SHP77 treated with DMSO at 0.1 percent for 48 hours (cell line): Measurements from ENCODE around the gene NUBPL.
A peak's percentile ranks its signal among the peaks of the same experiment; 100 is the strongest.
"Not testable (repeated sequence)": the region's sequence is repeated elsewhere in the genome, so short reads cannot be mapped to it uniquely, and the experiment has no call there.

Source experiments
- DNase-seq: peaks from one replicate; lab custom pipeline; 2025; lab: John Stamatoyannopoulos, UW

The NUBPL gene

DNA sequence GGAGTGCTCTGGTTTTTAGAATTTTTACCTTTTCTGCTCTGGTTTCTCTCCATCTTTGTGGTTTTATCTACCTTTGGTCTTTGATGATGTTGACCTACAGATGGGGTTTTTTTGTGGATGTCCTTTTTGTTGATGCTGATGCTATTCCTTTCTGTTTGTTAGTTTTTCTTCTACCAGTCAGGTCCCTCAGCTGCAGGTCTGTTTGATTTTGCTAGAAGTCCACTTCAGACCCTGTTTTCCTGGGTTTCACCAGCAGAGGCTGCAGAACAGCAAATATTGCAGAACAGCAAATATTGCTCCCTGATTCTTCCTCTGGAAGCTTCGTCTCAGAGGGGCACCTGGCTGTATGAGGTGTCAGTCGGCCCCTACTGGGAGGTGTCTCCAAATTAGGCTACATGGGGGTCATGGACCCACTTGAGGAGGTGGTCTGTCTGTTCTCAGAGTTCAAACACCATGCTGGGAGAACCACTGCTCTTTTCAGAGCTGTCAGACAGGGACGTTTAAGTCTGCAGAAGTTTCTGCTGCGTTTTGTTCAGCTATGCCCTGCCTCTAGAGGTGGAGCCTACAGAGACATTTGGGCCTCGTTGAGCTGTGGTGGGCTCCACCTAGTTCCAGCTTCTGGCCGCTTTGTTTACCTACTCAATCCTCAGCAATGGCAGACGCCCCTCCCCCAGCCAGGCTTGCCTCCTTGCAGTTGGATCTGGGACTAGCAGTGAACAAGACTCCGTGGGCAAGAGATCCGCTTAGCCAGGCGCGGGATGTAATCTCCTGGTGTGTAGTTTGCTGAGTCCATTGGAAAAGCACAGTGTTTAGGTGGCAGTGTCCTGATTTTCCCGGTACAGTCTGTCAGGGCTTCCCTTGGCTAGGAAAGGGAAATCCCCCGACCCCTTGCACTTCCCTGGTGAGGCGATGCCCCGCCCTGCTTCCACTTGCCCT lies 250.8 kb downstream of the NUBPL start:
- not testable (repeated sequence) for DNase-seq

DNA sequence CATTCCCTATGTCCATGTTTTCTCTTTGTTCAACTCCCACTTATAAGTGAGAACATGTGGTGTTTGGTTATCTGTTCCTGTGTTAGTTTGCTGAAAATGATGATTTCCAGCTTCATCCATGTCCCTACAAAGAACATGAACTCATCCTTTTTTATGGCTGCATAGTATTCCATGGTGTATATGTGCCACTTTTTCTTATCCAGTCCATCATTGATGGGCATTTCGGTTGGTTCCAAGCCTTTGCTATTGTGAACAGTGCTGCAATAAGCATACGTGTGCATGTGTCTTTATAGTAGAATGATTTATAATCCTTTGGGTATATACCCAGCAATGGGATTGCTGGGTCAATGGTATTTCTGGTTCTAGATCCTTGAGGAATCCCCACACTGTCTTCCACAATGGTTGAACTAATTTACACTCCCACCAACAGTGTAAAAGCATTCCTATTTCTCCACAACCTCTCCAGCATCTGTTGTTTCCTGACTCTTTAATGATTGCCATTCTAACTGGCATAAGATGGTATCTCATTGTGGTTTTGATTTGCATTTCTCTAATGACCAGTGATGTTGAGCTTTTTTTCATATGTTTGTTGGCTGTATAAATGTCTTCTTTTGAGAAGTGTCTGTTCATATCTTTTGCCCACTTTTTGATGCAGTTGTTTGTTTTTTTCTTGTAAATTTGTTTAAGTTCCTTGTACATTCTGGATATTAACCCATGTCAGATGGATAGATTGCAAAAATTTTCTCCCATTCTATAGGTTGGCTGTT lies 252.7 kb downstream of the NUBPL start:
- not testable (repeated sequence) for DNase-seq

DNA sequence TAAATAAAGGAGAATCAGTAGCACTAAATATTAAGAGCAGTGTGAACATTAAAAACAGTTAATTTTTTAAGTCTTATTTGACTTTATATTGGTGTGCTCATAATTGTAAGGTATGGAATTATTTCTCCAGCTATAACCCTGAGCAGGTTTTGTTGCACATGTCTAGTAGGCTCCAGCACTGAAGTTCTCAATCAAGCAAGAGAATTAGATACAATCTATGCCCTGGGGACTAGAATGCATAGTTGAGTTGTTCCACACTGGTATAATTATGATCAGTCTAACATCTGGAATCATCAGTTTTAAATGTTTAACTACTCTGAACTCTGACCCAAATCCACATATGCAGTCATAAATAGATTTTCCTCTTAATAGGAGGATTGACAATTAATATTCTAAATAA lies 258.1 kb downstream of the NUBPL start:
- no peak for DNase-seq

DNA sequence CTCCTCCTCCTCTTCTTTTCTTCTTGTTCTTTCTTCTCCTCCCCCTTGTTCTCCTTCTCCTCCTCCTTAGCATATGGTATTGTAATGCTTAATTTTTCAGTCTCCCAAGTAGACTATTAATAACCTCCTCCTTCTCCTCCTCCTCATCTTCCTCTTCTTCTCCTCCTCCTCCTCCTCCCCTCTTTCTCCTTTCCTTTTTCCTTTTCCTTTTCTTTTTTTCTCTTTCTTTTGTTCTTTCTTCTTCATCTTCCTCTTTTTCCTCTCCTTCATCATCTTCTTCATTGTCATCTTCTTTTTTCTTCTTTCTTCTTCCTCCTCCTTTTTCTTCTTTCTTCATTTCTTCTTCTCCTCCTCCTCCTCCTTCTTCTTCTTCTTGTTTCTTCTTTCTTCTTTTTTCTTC lies 264.3 kb downstream of the NUBPL start:
- DNase-seq, result no peak

DNA sequence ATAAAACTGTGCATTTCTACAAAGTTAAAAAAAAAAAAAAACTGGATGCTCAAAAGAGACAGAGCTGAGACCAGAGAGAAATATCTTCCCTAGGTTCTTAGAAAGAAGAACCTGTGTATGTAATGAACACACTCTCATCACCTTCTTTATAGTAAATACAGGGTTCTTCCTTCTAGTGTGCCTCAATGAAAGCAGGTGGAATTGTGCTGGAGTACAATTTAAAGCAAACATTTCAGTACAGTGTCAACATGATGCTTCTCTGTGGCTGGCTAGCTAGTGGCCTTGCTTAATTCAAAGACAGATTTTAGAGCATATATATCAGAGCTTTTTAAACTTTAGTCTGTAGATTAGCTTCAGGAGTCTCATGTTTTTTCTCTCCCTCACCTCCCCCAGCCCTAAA lies 266.1 kb downstream of the NUBPL start:
- DNase-seq, result no peak

DNA sequence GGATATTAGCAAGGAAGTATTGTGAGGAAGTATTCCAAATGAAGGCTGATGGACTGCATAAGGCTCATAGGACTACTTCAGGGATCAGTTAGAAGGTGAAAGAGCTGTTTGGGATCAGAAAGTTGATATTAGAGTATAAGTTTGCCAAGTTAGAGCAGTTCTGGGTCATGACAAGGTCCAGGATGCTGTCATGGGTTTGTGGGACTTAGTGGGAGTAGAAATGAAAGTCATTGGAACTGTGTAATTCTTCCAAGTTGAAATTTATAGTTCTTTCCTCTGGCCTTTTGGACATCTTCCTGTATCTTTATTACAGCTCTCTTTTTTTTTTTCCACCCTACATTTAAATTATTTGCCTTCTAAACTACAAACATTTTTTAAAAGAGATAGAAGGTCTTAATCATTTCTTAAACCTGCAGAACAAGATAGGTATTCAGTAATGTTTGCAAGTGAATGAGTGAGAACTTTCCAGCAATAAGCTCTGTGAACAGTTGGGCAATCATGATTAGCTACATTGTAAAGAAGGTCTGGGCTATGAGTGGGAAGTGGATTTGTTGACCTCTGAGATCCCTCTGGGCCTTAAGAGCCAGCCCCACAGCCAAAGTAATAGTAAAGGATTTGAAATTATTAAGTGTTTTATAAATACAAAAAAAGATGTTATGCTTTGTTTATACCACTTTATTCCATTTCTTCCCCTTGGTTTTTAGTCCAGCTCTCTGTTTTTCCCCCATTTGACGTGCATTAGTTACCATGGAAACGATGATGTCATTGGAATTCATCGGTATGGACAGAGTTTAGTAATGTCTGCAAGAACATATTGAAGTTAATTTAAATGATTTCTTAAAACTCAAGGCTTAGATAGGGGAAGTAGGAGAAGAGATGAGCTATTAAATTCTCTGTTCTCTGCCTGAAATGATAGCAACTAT lies 268.0 kb downstream of the NUBPL start:
- DNase-seq, result no peak

DNA sequence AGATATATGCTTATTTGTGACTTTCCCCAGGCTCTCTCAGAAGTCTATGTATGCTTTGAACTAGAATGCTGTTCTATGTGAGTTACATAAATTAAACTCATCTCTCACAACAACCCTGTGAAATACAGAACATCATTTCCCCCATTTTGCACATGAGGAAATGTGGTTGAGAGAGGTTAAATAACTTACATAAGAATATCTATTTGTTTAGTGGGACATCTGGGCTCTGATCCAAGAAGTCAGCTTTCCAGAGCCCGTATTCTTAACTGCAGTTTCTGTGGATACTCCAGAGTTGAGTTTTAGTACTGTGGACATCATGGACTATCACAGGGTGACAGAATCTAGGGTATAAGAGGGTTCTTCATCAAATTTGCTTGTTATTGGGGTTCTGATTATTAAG lies 273.4 kb downstream of the NUBPL start:
- DNase-seq, result peak; percentile 22

DNA sequence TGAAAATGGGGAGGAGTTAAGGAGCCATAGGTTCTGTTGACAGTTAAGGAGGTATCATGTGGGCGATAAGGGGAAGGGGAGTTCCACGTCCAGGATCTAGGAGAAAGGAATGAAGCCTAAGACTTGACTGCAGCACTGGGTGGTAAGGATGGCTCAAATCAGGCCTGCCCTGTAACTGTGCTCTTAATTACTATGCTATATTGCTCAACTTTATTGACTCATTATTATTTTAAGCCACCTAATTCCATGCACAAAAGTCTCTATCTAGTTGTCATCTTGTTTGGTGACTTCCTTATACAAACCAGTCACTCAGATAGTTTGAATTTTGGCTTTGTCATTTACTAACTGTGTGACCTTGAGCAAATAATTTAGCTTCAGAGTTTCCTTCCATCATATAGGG lies 273.8 kb downstream of the NUBPL start:
- DNase-seq, result no peak

DNA sequence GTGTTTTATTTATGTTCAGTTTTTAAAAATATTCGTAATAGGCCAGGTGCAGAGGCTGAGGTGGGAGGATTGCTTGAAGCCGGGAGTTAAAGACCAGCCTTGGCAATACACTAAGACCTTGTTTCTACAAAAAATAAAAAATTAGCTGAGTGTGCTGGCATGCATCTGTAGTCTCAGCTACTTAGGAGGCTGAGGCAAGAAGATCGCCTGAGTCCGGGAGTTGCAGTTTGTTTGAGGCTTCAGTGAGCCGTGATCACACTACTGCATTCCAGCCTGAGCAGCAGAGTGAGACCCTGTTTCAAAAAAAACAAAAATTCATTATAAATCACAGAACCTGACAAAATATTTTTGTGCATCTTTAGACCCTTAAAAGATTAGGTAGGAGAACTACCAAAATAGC lies 275.8 kb downstream of the NUBPL start:
- no peak for DNase-seq

DNA sequence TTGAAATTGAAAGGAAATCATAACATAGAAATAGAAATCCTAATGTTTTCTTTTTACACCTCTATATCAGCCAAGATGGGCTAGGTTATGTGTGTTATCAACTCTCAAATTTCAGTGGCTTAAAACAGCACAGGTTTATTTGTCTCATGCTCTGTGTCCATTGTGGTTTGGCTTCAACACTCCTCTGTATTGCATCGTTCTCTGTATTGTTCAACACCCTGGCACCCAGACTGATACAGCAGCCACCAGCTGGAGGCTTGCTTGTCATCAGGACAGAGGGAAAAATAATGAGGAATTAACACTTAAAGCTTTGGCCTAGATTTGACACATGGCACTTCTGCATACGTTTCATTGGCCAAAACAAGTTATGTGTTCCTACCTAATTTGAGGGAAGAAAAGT lies 281.7 kb downstream of the NUBPL start:
- DNase-seq, result no peak

DNA sequence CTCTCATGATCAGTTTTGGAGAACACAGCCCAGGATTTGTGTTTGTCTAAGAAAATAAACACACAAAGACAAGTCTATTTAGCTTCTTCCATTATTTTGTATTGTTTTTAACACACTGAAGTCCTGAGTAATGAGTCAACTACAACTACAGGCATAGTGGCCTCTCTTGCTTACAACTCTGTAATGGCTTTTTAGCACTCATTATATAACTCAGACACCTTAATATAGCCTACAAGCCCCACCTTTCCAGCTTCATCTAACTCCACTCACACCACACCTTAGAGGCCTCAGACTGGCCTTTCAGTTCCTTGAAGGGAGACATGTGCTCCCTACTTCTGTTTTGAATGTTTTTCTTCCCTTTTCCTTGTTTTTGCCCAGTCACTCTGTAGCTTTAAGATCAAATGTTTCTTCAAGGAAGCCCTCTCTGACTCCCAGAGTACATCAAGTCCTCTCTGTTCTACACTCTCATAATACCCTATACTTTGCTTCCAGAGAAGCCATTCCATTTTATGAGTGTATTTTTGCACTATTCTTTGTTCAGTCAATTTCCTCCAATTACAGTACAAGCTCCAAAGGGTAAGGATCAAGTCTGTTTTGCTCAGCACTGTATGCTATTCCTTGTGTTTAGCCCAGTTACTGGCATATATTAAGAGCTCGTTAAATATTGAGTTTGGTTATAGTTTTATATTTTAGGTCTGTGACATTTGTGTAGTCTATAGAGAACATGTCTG lies 282.3 kb downstream of the NUBPL start:
- DNase-seq, result no peak

DNA sequence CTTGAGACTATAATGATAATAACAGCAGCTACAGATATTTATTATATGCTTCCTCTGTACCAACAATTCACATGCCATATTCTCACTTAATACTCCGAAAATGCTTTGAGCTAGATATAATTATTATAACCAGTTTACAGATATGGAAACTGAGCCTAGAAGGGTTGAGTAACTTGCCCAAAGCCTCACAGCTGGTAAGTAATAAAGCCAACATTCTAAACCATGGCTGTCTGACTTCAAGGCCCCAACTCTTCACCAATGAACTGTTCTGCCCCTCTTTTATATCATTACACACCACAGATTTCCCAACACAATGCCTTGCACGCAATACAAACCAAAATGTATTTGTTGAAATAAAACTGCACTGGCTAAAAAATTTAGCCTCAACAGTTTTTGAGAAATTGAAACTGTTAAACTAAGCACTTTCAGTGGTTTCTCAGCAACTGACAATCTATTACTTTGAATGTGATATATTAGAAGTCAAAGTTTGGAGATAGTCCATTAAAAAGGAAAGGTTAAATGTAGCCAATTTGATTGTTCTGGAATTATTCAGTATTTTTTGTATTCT lies 293.4 kb downstream of the NUBPL start:
- no peak for DNase-seq

DNA sequence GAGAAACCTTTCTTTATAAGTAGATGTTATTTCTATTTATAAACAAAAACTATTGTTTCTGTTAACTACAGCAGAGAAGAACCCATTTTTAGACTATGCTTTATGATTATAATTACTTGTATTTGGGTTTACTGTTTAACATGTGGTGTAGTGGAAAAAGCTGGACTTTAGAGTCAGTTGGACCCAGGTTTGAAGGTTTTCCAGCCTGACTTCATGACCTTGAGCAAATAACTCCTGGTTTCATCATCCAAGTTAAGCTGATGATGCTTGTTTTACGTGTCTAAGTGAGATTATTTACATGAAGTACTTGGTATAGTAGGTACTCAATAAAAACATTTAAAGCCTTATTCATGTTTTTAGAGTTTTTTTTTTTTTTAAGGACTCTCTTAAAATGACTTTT lies 294.1 kb downstream of the NUBPL start:
- no peak for DNase-seq

DNA sequence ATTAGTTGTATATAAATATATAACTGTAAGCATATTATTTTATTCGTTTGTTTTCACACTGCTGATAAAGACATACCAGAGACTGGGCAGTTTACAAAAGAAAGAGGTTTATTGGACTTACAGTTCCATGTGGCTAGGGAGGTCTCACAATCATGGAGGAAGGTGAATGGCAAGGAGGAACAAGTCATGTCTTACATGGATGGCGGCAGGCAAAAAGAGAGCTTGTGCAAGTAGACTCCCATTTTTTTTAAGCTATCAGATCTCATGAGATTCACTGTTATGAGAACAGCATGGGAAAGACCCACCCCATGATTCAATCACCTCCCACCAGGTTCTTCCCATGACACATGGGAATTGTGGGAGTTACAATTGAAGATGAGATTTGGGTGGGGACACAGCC lies 294.8 kb downstream of the NUBPL start:
- not testable (repeated sequence) for DNase-seq

DNA sequence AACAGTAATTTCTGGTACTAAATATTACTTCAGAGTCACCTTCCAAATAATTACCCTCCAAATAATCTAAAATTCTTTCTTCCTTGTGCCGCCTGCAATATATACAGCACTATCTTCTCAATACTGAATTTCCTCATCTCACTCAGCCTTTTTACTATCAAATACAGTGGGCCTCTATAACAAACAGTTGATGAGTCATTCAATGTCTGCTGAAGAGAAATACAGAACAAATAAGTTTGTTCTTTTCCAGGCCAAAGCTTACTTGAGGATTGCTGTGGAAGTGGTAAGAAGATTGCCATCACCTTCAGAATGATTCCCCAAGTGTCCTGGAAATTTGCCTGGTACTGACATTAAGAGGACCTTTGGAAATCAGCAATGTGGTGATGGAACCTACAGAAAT lies 297.7 kb downstream of the NUBPL start:
- no peak for DNase-seq

DNA sequence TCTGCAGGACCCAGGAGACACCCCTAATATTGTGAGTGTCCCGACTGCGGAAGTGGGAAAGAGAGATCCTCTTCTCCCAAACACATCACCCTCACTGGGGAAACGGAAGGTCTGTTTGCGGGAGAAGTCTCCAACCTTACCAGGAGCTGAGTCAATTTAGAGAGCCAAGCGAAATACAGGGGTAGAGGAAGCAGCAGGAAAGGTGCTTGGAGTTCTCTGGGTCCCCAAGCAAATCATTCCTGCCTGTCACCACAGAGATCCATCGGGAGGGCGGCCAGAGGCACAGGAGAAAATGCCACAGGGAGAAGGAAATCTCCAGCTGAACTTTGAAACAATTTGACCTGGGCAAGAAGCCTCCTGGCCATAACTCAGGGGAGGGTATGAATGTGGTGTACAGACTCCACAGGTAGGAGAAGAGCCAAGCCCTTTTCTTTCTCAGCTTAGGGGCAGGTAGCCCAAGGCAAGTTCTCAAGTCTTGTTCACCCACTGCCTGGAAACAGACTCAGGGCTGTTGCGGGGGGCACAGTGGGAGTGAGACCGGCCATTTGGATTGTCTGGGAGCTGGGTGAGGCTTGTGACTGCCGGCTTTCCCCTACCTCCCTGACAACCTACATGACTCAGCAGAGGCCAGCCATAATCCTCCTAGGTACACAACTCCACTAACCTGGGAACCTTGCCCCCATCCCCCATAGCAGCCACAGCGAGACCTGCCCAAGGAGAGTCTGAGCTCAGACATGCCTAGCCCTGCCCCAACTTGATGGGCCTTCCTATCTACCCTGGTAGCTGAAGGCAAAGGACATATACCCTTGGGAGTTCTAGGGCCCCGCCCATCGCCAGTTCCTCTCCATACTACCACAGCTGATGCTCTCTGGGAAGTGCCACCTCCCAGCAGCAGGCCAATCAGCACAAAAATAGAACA lies 304.0 kb downstream of the NUBPL start:
- DNase-seq, result no peak

DNA sequence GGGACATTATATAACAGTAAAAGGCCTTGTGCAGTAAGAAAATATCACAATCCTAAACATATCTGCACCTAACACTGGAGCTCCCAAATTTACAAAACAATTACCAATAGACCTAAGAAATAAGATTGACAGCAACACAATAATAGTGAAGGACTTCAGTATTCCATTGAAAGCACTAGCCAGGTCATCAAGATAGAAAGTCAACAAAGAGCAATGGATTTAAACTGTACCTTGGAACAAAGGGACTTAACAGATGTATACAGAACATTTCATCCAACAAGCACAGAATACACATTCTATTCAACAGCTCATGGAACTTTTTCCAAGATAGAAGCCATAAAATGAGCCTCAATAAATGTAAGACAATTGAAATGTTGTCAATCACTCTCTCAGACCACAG lies 306.4 kb downstream of the NUBPL start:
- no peak for DNase-seq

DNA sequence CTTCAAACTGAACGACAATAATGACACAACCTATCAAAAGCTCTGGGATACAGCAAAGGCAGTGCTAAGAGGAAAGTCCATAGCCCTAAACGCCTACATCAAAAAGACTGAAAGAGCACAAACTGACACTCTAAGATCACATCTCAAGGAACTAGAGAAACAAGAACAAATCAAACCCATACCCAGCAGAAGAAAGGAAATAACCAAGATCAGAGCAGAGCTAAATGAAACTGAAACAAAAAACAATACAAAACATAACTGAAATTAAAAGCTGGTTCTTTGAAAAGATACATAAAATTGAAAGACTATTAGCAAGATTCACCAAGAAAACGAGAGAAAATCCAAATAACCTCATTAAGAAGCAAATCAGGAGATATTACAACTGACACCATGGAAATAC lies 306.9 kb downstream of the NUBPL start:
- not testable (repeated sequence) for DNase-seq

DNA sequence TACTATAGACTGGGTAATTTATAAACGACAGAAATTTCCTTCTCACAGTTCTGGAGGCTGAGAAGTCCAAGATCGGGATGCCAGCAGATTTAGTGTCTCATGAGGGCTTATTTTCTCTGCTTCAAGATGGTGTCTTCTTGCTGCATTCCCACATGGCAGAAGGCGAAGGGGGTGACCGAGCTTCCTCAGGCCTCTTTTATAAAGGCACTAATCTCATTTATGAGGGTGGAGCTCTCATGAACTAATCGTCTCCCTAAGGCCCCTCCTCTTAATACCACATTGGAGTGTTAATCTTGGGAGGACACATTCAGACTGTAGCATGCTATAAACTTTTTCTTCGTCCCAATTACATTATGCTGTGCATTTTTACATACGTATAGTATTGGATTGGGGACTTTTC lies 315.5 kb downstream of the NUBPL start:
- no peak for DNase-seq

DNA sequence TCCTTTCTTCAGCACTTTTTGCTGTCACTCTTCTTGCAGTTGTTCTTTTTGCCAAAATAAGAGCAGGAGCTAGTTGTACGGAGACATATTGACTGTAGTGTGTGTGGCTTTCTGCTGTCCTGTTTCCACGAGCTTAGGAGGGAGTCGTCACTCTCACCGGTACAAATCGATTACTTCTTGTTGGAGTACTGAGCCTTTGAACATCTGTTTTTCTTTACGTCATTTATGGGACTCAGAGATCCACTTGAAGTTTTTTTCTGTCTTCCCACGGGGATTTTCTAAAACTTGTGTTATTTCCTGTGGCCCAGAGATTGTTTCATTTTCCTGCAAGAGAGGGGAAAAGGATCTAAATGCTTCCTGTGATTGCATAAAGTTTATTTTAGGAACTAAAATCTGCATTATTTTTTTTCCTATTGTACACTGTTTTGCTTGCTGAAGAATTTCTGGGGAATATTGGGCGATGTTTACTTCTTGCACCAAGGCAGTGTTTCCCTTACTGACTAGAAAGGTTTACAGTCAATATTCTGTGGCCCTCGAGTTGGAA lies 316.1 kb downstream of the NUBPL start:
- DNase-seq, result no peak
